HepG2 (cell line): ENCODE data around the gene PRR14.

Experiments
- BRD4 ChIP-seq: sonication (generic); formaldehyde crosslinking; IDR thresholded peaks from 2 replicates; pipeline ENCODE4 v1.4.0; 2020; ENCODE audit warnings: missing genetic modification reagents
- EZH2 ChIP-seq: conservative IDR thresholded peaks from 2 replicates; pipeline ENCODE4 v1.6.1; 2012; ENCODE audit warnings: mild to moderate bottlenecking, low read depth, low read length, moderate library complexity
- FLYWCH1 ChIP-seq: sonication (generic); formaldehyde crosslinking; IDR thresholded peaks from 2 replicates; pipeline ENCODE4 v1.8.1; 2023; ENCODE audit warnings: mild to moderate bottlenecking, missing genetic modification reagents
- FOXK2 ChIP-seq: fragments of 450-650 bp; IDR thresholded peaks from 2 replicates; pipeline ENCODE4 v1.6.1; 2016
- PRPF4 ChIP-seq: fragments of 200-400 bp; formaldehyde crosslinking; IDR thresholded peaks from 2 replicates; pipeline ENCODE4 v1.6.1; 2016; ENCODE audit warnings: low read length, low read depth; ENCODE audit not compliant: poor library complexity, severe bottlenecking
- SIN3A ChIP-seq: IDR thresholded peaks from 2 replicates; pipeline ENCODE4 v1.6.1; 2011; ENCODE audit warnings: low read depth, mild to moderate bottlenecking, control low read depth, low read length, borderline replicate concordance
- SMARCC2 ChIP-seq: fragments of 450-650 bp; IDR thresholded peaks from 2 replicates; pipeline ENCODE4 v1.6.1; 2017; ENCODE audit warnings: antibody characterized with exemption, mild to moderate bottlenecking
- ZKSCAN8 ChIP-seq: IDR thresholded peaks from 2 replicates; pipeline ENCODE4 v1.6.1; 2016; ENCODE audit warnings: borderline replicate concordance, missing genetic modification reagents, missing compliant biosample characterization
- TF ChIP-seq, protein P1 (sequence below), 2 experiments: sonication (generic) in 1 of 2; formaldehyde crosslinking in 1 of 2; IDR thresholded peaks; 2 replicates each; pipeline versions ENCODE4 v1.5.1 to v1.6.1; 2011 to 2020; ENCODE audit warnings: borderline replicate concordance in 1 of 2, low read depth in 1 of 2, low read length in 1 of 2, mild to moderate bottlenecking in 1 of 2, missing genetic modification reagents in 1 of 2, moderate library complexity in 1 of 2

DNA sequence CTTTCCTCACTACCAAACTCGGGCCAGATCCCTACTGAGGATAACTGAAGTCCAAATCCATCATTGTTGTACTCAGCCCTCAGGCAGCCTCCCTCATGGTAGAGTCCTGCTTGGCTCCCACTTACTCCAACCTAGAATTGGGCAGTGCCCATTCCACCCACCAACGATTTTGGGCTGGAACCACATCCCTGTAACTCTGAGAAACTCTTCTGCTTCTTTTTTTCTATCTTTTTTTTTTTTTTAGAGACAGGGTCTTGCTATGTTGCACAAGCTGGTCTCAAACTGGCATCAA lies 1.2 kb downstream of the PRR14 start:
- no peak for TF ChIP-seq PRPF4
- no peak for TF ChIP-seq FOXK2
- no peak for TF ChIP-seq FLYWCH1
- TF ChIP-seq SMARCC2 = no peak
- TF ChIP-seq BRD4 = no peak
- TF ChIP-seq ZKSCAN8 = no peak
- no peak for TF ChIP-seq SIN3A
- TF ChIP-seq, protein P1, sequence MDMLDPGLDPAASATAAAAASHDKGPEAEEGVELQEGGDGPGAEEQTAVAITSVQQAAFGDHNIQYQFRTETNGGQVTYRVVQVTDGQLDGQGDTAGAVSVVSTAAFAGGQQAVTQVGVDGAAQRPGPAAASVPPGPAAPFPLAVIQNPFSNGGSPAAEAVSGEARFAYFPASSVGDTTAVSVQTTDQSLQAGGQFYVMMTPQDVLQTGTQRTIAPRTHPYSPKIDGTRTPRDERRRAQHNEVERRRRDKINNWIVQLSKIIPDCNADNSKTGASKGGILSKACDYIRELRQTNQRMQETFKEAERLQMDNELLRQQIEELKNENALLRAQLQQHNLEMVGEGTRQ (IDR thresholded peaks at IDR 0.05; ENCODE audit: low read depth, low read length) = no peak
- TF ChIP-seq, protein P1 (CRISPR knock-in tag; IDR thresholded peaks at IDR 0.05; ENCODE audit: borderline replicate concordance) = no peak
- no peak for TF ChIP-seq EZH2
